MM.1S (cell line): ENCODE measurements around the gene GSTM1.

Experiments
- DNase-seq: peaks from one replicate; pipeline ENCODE4 v3.0.0-alpha.2; 2015
- H2AFZ ChIP-seq: fragments of 300-600 bp; sonication (generic); 2 replicates; pipeline ENCODE4 v1.6.0; 2016; ENCODE audit warnings: antibody characterized with exemption, low read length
- H3F3A ChIP-seq: fragments of 300-600 bp; sonication (generic); 2 replicates; pipeline ENCODE4 v1.6.1; 2016; ENCODE audit warnings: mild to moderate bottlenecking, antibody characterized with exemption, low read length, moderate library complexity, mixed read lengths; ENCODE audit not compliant: insufficient read depth
- H3K27ac ChIP-seq: fragments of 300-600 bp; sonication (generic); 2 replicates; pipeline ENCODE4 v1.5.1; 2016; ENCODE audit warnings: mild to moderate bottlenecking, low read length
- H3K27me3 ChIP-seq: fragments of 300-600 bp; sonication (generic); replicated peaks from 2 replicates; pipeline ENCODE4 v1.6.0; 2016; ENCODE audit warnings: low read length; ENCODE audit not compliant: insufficient read depth
- H3K36me3 ChIP-seq: fragments of 300-600 bp; sonication (generic); replicated peaks from 2 replicates; pipeline ENCODE4 v1.6.1; 2016; ENCODE audit warnings: mild to moderate bottlenecking, low read length, mixed read lengths; ENCODE audit not compliant: insufficient read depth
- H3K4me1 ChIP-seq: fragments of 300-600 bp; sonication (generic); 2 replicates; pipeline ENCODE4 v1.6.1; 2016; ENCODE audit warnings: low read length, mixed read lengths
- H3K4me2 ChIP-seq: fragments of 300-600 bp; sonication (generic); 2 replicates; pipeline ENCODE4 v1.6.0; 2016; ENCODE audit warnings: low read depth, low read length
- H3K4me3 ChIP-seq: fragments of 300-600 bp; sonication (generic); 2 replicates; pipeline ENCODE4 v1.5.1; 2016; ENCODE audit warnings: low read length, mixed read lengths
- H3K79me2 ChIP-seq: fragments of 300-600 bp; sonication (generic); 2 replicates; pipeline ENCODE4 v1.6.1; 2016; ENCODE audit warnings: mixed run types, low read length, mixed read lengths
- H3K9ac ChIP-seq: fragments of 300-600 bp; sonication (generic); 2 replicates; pipeline ENCODE4 v1.6.1; 2016; ENCODE audit warnings: low read length, mixed read lengths
- H3K9me2 ChIP-seq: fragments of 300-600 bp; sonication (generic); replicated peaks from 2 replicates; pipeline ENCODE4 v1.6.1; 2016; ENCODE audit warnings: mild to moderate bottlenecking, low read length, mixed read lengths; ENCODE audit not compliant: insufficient read depth
- H3K9me3 ChIP-seq: fragments of 300-600 bp; sonication (generic); replicated peaks from 2 replicates; pipeline ENCODE4 v1.6.1; 2016; ENCODE audit warnings: mild to moderate bottlenecking, low read length, mixed read lengths; ENCODE audit not compliant: insufficient read depth
- H4K20me1 ChIP-seq: fragments of 300-600 bp; sonication (generic); 2 replicates; pipeline ENCODE4 v1.6.1; 2016; ENCODE audit warnings: mild to moderate bottlenecking, low read length, moderate library complexity, mixed read lengths; ENCODE audit not compliant: insufficient read depth
- EZH2 ChIP-seq: fragments of 300-600 bp; sonication (generic); optimal IDR thresholded peaks from 2 replicates; pipeline ENCODE3; 2017; ENCODE audit warnings: low read depth, mild to moderate bottlenecking, antibody characterized with exemption, low read length, mixed read lengths
- EZH2phosphoT487 ChIP-seq: fragments of 300-600 bp; sonication (generic); IDR thresholded peaks from 2 replicates; pipeline ENCODE4 v1.6.1; 2018; ENCODE audit warnings: antibody characterized with exemption, low read length
- TF ChIP-seq, protein P1 (sequence below): fragments of 300-600 bp; sonication (generic); IDR thresholded peaks from 2 replicates; pipeline ENCODE4 v1.5.1; 2016; ENCODE audit warnings: antibody characterized with exemption, low read length, mixed read lengths

GSTM1 gene

DNA sequence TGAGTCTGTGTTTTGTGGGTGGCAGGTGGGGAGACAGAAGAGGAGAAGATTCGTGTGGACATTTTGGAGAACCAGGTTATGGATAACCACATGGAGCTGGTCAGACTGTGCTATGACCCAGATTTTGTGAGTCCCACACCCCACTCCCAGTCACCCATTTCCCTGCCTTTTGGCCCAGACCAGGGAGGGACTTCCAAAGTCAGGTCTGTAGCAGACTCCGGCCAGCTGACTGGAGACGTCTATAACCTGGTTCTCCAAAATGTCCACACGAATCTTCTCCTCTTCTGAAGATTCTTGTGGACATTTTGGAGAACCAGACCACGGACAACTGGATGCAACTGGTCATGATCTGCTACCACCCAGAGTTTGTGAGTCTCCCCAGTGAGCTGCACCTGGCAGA, 26.0 kb downstream of the GSTM1 start:
- Histone ChIP-seq H3K4me1 (no peaks in the 10 kb centered on the region), H3K79me2 (no peaks in the 10 kb centered on the region), H3K9ac (no peak overlapping the region), H3K36me3 (no peaks in the 10 kb centered on the region), H3K4me2 (no peak overlapping the region), H3K9me2 (no peaks in the 10 kb centered on the region), H4K20me1 (no peaks in the 10 kb centered on the region), H3F3A (no peaks in the 10 kb centered on the region), H3K27me3 (no peaks in the 10 kb centered on the region), H2AFZ (no peak overlapping the region), H3K4me3 (no peak overlapping the region), H3K9me3 (no peaks in the 10 kb centered on the region), H3K27ac (no peak overlapping the region)
- DNase-seq: no peak
- TF ChIP-seq EZH2: no peak
- TF ChIP-seq, protein P1, sequence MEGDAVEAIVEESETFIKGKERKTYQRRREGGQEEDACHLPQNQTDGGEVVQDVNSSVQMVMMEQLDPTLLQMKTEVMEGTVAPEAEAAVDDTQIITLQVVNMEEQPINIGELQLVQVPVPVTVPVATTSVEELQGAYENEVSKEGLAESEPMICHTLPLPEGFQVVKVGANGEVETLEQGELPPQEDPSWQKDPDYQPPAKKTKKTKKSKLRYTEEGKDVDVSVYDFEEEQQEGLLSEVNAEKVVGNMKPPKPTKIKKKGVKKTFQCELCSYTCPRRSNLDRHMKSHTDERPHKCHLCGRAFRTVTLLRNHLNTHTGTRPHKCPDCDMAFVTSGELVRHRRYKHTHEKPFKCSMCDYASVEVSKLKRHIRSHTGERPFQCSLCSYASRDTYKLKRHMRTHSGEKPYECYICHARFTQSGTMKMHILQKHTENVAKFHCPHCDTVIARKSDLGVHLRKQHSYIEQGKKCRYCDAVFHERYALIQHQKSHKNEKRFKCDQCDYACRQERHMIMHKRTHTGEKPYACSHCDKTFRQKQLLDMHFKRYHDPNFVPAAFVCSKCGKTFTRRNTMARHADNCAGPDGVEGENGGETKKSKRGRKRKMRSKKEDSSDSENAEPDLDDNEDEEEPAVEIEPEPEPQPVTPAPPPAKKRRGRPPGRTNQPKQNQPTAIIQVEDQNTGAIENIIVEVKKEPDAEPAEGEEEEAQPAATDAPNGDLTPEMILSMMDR: no peak

DNA sequence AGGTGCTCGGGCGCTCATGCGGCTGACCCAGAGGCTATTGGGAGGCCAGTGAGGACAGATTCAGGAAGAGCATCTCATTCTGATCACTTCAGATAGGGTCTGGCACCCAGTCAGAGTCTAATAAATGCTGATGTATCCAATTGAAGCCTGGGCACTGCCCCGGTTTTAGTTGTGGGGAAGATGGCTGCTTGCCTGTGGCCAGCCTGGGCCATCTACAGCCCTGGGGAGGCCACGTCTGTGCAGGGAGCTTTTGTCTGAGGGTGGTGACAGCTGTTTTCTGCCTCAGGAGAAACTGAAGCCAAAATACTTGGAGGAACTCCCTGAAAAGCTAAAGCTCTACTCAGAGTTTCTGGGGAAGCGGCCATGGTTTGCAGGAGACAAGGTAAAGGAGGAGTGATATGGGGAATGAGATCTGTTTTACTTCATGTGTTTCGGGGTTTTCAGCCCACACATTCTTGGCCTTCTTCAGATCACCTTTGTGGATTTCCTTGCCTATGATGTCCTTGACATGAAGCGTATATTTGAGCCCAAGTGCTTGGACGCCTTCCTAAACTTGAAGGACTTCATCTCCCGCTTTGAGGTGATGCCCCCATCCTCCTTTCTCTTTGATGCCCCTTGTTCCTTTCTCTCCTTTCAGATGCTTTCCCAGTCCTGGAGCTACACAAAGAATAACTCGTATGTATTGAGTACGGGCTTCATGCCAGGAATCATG, 27.2 kb downstream of the GSTM1 start:
- Histone ChIP-seq H3K4me2 (no peak overlapping the region), H3K9me2 (no peaks in the 10 kb centered on the region), H2AFZ (no peak overlapping the region), H3K27ac (no peak overlapping the region), H3K9ac (no peak overlapping the region), H3K79me2 (no peaks in the 10 kb centered on the region), H3K9me3 (no peaks in the 10 kb centered on the region), H3K4me3 (no peak overlapping the region), H4K20me1 (no peaks in the 10 kb centered on the region), H3K27me3 (no peaks in the 10 kb centered on the region), H3F3A (no peaks in the 10 kb centered on the region), H3K4me1 (no peaks in the 10 kb centered on the region), H3K36me3 (no peaks in the 10 kb centered on the region)
- TF ChIP-seq EZH2 (no peak), EZH2phosphoT487 (no peak)
- TF ChIP-seq, protein P1: no peak
- no peak for DNase-seq

DNA sequence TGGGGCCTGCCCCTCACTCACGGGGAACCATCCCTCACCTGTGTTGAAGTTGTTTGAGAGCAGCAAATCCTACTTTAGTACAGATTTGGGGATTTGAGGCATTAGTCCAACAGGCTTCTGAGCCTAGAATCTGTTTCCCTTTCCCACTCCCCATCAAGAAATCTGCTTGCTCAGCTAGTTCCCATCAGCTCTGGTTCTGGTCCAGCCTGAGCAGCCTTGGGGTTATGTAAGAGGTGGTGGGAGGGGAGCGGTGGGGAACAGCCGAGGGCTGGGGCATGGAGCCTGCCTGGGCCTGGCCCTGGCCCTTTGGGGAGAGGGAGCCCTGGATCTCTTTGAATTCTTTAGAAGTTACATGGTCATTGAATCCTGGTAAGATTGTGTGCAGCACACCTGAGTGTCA, 28.5 kb downstream of the GSTM1 start:
- H3K36me3 ChIP-seq: no peaks in the 10 kb centered on the region
- TF ChIP-seq, protein P1: no peak
- TF ChIP-seq EZH2: no peak
- H3F3A ChIP-seq: no peaks in the 10 kb centered on the region
- H3K9ac ChIP-seq: no peak overlapping the region
- no peak overlapping the region for H3K27ac ChIP-seq
- no peaks in the 10 kb centered on the region for H3K4me1 ChIP-seq
- H3K9me2 ChIP-seq: no peaks in the 10 kb centered on the region
- no peak overlapping the region for H3K4me3 ChIP-seq
- no peak overlapping the region for H3K4me2 ChIP-seq
- no peak for DNase-seq
- no peaks in the 10 kb centered on the region for H3K79me2 ChIP-seq
- H3K27me3 ChIP-seq: no peaks in the 10 kb centered on the region
- H2AFZ ChIP-seq: no peak overlapping the region
- no peaks in the 10 kb centered on the region for H4K20me1 ChIP-seq
- H3K9me3 ChIP-seq: no peaks in the 10 kb centered on the region
